Liver (tissue), 9 donors: Measurements from ENCODE around the gene FAM13A. TPM values are rescaled to one million over a fixed set of nuclear protein-coding genes. Genes with fewer than 3 reads are reported as not detected.
"Not testable (repeated sequence)": the region's sequence is repeated elsewhere in the genome, so short reads cannot be mapped to it uniquely, and the experiment has no call there.

Experiments used
- DNase-seq: peaks from one replicate; pipeline ENCODE4 v3.0.0-alpha.2; 2017; ENCODE audit warnings: low spot score
- H3K27ac ChIP-seq, 2 donors: one replicate each; pipeline ENCODE4 v1.7.0; 2013; ENCODE audit warnings: inconsistent platforms in 2 of 2, low read length in 2 of 2, control low read depth in 1 of 2, low read depth in 1 of 2, mild to moderate bottlenecking in 1 of 2
- H3K27me3 ChIP-seq, 4 donors: one replicate each; pipeline versions ENCODE4 v1.6.1 to v1.7.0; 2013; ENCODE audit warnings: low read length in 3 of 4, inconsistent platforms in 1 of 4, mild to moderate bottlenecking in 1 of 4, moderate library complexity in 1 of 4; ENCODE audit not compliant: control insufficient read depth in 4 of 4, insufficient read depth in 4 of 4
- H3K36me3 ChIP-seq, 4 donors: one replicate each; pipeline versions ENCODE4 v1.6.1 to v1.7.0; 2013; ENCODE audit warnings: low read length in 3 of 4, mild to moderate bottlenecking in 3 of 4, low read depth in 1 of 4, moderate library complexity in 1 of 4; ENCODE audit not compliant: control insufficient read depth in 4 of 4, insufficient read depth in 3 of 4
- H3K4me1 ChIP-seq, 4 donors: one replicate each; pipeline versions ENCODE4 v1.6.1 to v1.7.0; 2013; ENCODE audit warnings: low read length in 3 of 4, mild to moderate bottlenecking in 3 of 4, moderate library complexity in 1 of 4; ENCODE audit not compliant: control insufficient read depth in 4 of 4, insufficient read depth in 4 of 4
- H3K4me3 ChIP-seq, 3 donors: one replicate each; pipeline versions ENCODE4 v1.6.1 to v1.7.0; 2013; ENCODE audit warnings: low read length in 3 of 3, control low read depth in 1 of 3, low read depth in 1 of 3, mild to moderate bottlenecking in 1 of 3
- H3K9ac ChIP-seq, 2 donors: one replicate each; pipeline ENCODE4 v1.7.0; 2013; ENCODE audit warnings: low read length in 2 of 2, mild to moderate bottlenecking in 2 of 2, moderate library complexity in 2 of 2, control low read depth in 1 of 2, low read depth in 1 of 2
- H3K9me3 ChIP-seq, 4 donors: one replicate each; pipeline versions ENCODE4 v1.6.1 to v1.7.0; 2013; ENCODE audit warnings: low read length in 3 of 4; ENCODE audit not compliant: control insufficient read depth in 4 of 4
- EGR1 ChIP-seq, 2 donors: IDR thresholded peaks; 2 replicates each; pipeline ENCODE4 v1.6.1; 2016 to 2018; ENCODE audit warnings: antibody characterized with exemption in 2 of 2, low read depth in 2 of 2
- FOXA1 ChIP-seq: IDR thresholded peaks from 2 replicates; pipeline ENCODE4 v1.6.1; 2016; ENCODE audit warnings: antibody characterized with exemption
- FOXA2 ChIP-seq: IDR thresholded peaks from 2 replicates; pipeline ENCODE4 v1.6.1; 2016; ENCODE audit warnings: antibody characterized with exemption
- GABPA ChIP-seq, 2 donors: IDR thresholded peaks in 1 of 2; conservative IDR thresholded peaks in 1 of 2; 2 replicates each; pipeline ENCODE4 v1.6.1; 2016; ENCODE audit warnings: antibody characterized with exemption in 2 of 2, mild to moderate bottlenecking in 1 of 2, moderate library complexity in 1 of 2
- HNF4A ChIP-seq, 2 donors: conservative IDR thresholded peaks; 2 replicates each; pipeline ENCODE4 v1.6.1; 2016; ENCODE audit warnings: antibody characterized with exemption in 2 of 2, mild to moderate bottlenecking in 2 of 2
- JUND ChIP-seq, 2 donors: IDR thresholded peaks; 2 replicates each; pipeline ENCODE4 v1.6.1; 2016; ENCODE audit warnings: antibody characterized with exemption in 2 of 2
- NR2F2 ChIP-seq: IDR thresholded peaks from 2 replicates; pipeline ENCODE4 v1.6.1; 2016; ENCODE audit warnings: antibody characterized with exemption
- RAD21 ChIP-seq, 2 donors: IDR thresholded peaks; 2 replicates each; pipeline ENCODE4 v1.6.1; 2016; ENCODE audit warnings: antibody characterized with exemption in 2 of 2, mild to moderate bottlenecking in 2 of 2
- RXRA ChIP-seq, 2 donors: IDR thresholded peaks; 2 replicates each; pipeline ENCODE4 v1.6.1; 2017 to 2018; ENCODE audit warnings: antibody characterized with exemption in 2 of 2, mild to moderate bottlenecking in 1 of 2
- SP1 ChIP-seq: IDR thresholded peaks from 2 replicates; pipeline ENCODE4 v1.6.1; 2018; ENCODE audit warnings: antibody characterized with exemption, mild to moderate bottlenecking
- TAF1 ChIP-seq: conservative IDR thresholded peaks from 2 replicates; pipeline ENCODE4 v1.6.1; 2016; ENCODE audit warnings: antibody characterized with exemption, mild to moderate bottlenecking
- YY1 ChIP-seq: IDR thresholded peaks from 2 replicates; pipeline ENCODE4 v1.6.1; 2016; ENCODE audit warnings: antibody characterized with exemption, mild to moderate bottlenecking
- WGBS: extraction: QIAGEN DNeasy Blood & Tissue Kit; methylation state at CpG from one replicate; pipeline ENCODE4 v1.1.7; 2013; 5-methylcytosine and 5-hydroxymethylcytosine counted together
- polyA plus RNA-seq, 2 donors: library from polyadenylated mRNA; stranded (reverse) in 1 of 2; unstranded in 1 of 2; fragments of 200-250 nt in 1 of 2; fragments of >200 nt in 1 of 2; fragmentation: Nextera tagmentation in 1 of 2; extraction: Ambion mirVana in 1 of 2; gene quantifications; one replicate each; pipeline versions ENCODE4 v1.2.1 to v1.2.3, GENCODE V29; 2013 to 2015
- total RNA-seq, 2 donors: library from RNA; depleted of rRNA; stranded (reverse); fragments of >200 nt; gene quantifications; one replicate each; pipeline ENCODE4 v1.2.3, GENCODE V29; 2014
- TF ChIP-seq, protein P1 (sequence below): IDR thresholded peaks from 2 replicates; pipeline ENCODE4 v1.6.1; 2016; ENCODE audit warnings: antibody characterized with exemption, mild to moderate bottlenecking
- TF ChIP-seq, protein P2 (sequence below): fragments of 150-350 bp; IDR thresholded peaks from 2 replicates; pipeline ENCODE4 v1.5.1; 2017; ENCODE audit warnings: improper control_type of control experiment, low read depth, low read length; ENCODE audit not compliant: missing input control
- TF ChIP-seq, protein P3 (sequence below): IDR thresholded peaks from 2 replicates; pipeline ENCODE4 v1.6.1; 2016; ENCODE audit warnings: antibody characterized with exemption
- donor health status: healthy.
- donor health status: healthy.
- donor health status: healthy.
- donor health status: healthy.
- donor health status: healthy.

The FAM13A gene
- total and polyA plus RNA-seq, 4 donors = 14.9 to 52.9 (median 27.6) TPM

DNA sequence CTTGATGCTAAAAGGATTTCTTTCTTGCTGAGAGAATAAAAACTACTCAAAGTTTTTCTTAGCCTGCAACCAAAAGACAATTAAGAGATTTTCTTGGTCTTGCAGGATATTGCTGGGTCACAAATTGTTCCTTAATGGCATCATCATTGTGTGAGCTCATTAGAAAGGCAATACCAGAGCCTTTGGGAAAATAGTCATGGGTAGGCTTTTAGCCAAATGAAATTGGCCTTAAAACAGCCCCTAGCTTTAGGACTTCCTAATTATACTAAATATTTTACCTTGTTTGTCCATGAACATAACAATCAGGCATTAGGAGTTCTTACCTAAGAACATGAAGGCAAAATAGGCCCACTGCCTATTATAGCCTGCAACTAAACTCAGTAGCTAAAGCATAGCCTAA is 10.4 kb upstream of the FAM13A start:
- no peak overlapping the region for H3K4me3 ChIP-seq
- TF ChIP-seq RXRA (IDR thresholded peaks at IDR 0.05) (no peak), FOXA1 (no peak), JUND (IDR thresholded peaks at IDR 0.05) (no peak), RAD21 (IDR thresholded peaks at IDR 0.05) (no peak), TAF1 (no peak), FOXA2 (no peak)
- TF ChIP-seq, protein P1, sequence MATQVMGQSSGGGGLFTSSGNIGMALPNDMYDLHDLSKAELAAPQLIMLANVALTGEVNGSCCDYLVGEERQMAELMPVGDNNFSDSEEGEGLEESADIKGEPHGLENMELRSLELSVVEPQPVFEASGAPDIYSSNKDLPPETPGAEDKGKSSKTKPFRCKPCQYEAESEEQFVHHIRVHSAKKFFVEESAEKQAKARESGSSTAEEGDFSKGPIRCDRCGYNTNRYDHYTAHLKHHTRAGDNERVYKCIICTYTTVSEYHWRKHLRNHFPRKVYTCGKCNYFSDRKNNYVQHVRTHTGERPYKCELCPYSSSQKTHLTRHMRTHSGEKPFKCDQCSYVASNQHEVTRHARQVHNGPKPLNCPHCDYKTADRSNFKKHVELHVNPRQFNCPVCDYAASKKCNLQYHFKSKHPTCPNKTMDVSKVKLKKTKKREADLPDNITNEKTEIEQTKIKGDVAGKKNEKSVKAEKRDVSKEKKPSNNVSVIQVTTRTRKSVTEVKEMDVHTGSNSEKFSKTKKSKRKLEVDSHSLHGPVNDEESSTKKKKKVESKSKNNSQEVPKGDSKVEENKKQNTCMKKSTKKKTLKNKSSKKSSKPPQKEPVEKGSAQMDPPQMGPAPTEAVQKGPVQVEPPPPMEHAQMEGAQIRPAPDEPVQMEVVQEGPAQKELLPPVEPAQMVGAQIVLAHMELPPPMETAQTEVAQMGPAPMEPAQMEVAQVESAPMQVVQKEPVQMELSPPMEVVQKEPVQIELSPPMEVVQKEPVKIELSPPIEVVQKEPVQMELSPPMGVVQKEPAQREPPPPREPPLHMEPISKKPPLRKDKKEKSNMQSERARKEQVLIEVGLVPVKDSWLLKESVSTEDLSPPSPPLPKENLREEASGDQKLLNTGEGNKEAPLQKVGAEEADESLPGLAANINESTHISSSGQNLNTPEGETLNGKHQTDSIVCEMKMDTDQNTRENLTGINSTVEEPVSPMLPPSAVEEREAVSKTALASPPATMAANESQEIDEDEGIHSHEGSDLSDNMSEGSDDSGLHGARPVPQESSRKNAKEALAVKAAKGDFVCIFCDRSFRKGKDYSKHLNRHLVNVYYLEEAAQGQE = no peak
- H3K27ac ChIP-seq = no peak overlapping the region
- no peak overlapping the region for H3K9ac ChIP-seq
- no peak for DNase-seq
- no peaks in the 10 kb centered on the region for H3K36me3 ChIP-seq
- no peaks in the 10 kb centered on the region for H3K27me3 ChIP-seq
- no peaks in the 10 kb centered on the region for H3K4me1 ChIP-seq
- no peaks in the 10 kb centered on the region for H3K9me3 ChIP-seq

DNA sequence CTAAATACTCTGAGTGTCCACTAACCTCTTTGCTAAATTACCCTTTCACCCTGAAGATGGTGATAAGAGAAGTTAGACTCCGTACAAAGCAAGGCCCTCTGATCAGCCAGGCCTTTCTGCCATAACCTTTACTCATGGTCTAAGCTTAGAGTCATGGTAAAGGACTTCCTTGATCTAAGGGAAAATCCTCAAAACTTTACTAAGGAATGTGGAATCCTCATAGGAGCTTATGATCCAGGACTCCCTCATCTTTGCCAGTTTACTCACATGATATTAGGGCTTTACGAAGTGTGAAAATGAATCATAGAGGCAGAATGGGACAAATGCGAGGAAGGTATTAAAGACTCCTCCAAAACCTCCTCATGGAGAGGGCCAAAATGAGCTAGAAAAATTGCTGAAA is 7.9 kb upstream of the FAM13A start:
- Histone ChIP-seq H3K9me3 (no peaks in the 10 kb centered on the region), H3K4me1 (no peaks in the 10 kb centered on the region), H3K36me3 (no peaks in the 10 kb centered on the region), H3K27me3 (no peaks in the 10 kb centered on the region), H3K9ac (no peak overlapping the region), H3K27ac (no peak overlapping the region), H3K4me3 (no peak overlapping the region)
- TF ChIP-seq, protein P1 = no peak
- no peak for TF ChIP-seq GABPA (IDR thresholded peaks at IDR 0.05 in 1 of 2, conservative IDR thresholded peaks at IDR 0.05 in 1 of 2)
- no peak for TF ChIP-seq RAD21 (IDR thresholded peaks at IDR 0.05)
- TF ChIP-seq JUND (IDR thresholded peaks at IDR 0.05) = no peak
- no peak for TF ChIP-seq TAF1
- TF ChIP-seq HNF4A (conservative IDR thresholded peaks at IDR 0.05) = no peak
- TF ChIP-seq, protein P2, sequence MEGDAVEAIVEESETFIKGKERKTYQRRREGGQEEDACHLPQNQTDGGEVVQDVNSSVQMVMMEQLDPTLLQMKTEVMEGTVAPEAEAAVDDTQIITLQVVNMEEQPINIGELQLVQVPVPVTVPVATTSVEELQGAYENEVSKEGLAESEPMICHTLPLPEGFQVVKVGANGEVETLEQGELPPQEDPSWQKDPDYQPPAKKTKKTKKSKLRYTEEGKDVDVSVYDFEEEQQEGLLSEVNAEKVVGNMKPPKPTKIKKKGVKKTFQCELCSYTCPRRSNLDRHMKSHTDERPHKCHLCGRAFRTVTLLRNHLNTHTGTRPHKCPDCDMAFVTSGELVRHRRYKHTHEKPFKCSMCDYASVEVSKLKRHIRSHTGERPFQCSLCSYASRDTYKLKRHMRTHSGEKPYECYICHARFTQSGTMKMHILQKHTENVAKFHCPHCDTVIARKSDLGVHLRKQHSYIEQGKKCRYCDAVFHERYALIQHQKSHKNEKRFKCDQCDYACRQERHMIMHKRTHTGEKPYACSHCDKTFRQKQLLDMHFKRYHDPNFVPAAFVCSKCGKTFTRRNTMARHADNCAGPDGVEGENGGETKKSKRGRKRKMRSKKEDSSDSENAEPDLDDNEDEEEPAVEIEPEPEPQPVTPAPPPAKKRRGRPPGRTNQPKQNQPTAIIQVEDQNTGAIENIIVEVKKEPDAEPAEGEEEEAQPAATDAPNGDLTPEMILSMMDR = no peak
- TF ChIP-seq NR2F2 = no peak
- no peak for TF ChIP-seq FOXA1
- no peak for TF ChIP-seq EGR1 (IDR thresholded peaks at IDR 0.05; ENCODE audit: low read depth in 2 of 2)
- TF ChIP-seq YY1 = no peak
- TF ChIP-seq SP1 = no peak
- TF ChIP-seq, protein P3, sequence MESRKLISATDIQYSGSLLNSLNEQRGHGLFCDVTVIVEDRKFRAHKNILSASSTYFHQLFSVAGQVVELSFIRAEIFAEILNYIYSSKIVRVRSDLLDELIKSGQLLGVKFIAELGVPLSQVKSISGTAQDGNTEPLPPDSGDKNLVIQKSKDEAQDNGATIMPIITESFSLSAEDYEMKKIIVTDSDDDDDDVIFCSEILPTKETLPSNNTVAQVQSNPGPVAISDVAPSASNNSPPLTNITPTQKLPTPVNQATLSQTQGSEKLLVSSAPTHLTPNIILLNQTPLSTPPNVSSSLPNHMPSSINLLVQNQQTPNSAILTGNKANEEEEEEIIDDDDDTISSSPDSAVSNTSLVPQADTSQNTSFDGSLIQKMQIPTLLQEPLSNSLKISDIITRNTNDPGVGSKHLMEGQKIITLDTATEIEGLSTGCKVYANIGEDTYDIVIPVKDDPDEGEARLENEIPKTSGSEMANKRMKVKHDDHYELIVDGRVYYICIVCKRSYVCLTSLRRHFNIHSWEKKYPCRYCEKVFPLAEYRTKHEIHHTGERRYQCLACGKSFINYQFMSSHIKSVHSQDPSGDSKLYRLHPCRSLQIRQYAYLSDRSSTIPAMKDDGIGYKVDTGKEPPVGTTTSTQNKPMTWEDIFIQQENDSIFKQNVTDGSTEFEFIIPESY = no peak
- 95% methylated on average over 3 of the region's 3 CpGs for WGBS
- no peak for DNase-seq

DNA sequence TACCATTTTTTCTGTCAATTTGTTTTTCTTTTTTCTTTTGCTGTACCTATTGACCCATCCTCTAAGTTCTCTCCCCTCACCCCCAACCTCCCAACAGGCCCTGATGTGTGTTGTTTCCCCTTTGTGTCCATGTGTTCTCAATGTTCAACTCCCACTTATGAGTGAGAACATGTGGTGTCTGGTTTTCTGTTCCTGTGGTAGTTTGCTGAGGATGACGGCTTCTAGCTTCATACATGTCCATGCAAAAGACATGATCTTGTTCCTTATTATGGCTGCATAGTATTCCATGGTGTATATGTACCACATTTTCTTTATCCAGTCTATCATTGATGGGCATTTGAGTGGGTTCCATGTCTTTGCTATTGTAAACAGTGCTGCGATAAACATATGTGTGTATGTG is 859 bp upstream of the FAM13A start:
- peaks cover 0 to 10% (median 0%) of the 10 kb centered on the region in 4 donors for H3K4me1 ChIP-seq
- not testable (repeated sequence) for DNase-seq, H3K4me3 ChIP-seq, H3K27me3 ChIP-seq, H3K36me3 ChIP-seq, H3K27ac ChIP-seq, H3K9me3 ChIP-seq, H3K9ac ChIP-seq
- WGBS = 76% methylated on average over 2 of the region's 2 CpGs
